Measurements from ENCODE around the gene FBXO47.
"Not testable (repeated sequence)": the region's sequence is repeated elsewhere in the genome, so short reads cannot be mapped to it uniquely, and the experiment has no call there.

FBXO47 gene

GRCh38 chr17:38926293-38927070, 40.7 kb downstream of the FBXO47 start:
- H3K4me3 ChIP-seq: no peak overlapping the region
- peak overlapping the region in 3 of 21 experiments; percentile 10 to 60 (median 53) for H3K27ac ChIP-seq

- Histone ChIP-seq H3K4me3 (no peak within 1 kb of the TSS), H3K27ac (peak within 1 kb of the TSS in 4 of 21 experiments; percentile 10 to 60 (median 37))
These were observed 41.8 kb downstream of the FBXO47 start, which contains the start of gene LASP1NB for GRCh38 chr17:38925263-38925995. LASP1NB (plus strand) TSS chr17:38925614.

GRCh38 chr17:38922538-38923297, 44.5 kb downstream of the FBXO47 start:
- H3K27ac ChIP-seq: peak overlapping the region in 5 of 21 experiments; percentile 2 to 60 (median 31)
- no peak overlapping the region for H3K4me3 ChIP-seq

- Histone ChIP-seq H3K27ac (peak overlapping the region in 4 of 21 experiments; percentile 28 to 60 (median 38)), H3K4me3 (no peak overlapping the region)
These were observed 45.3 kb downstream of the FBXO47 start for GRCh38 chr17:38921756-38922411.

GRCh38 chr17:38920374-38921291, 46.6 kb downstream of the FBXO47 start:
- Histone ChIP-seq H3K27ac (peak overlapping the region in 4 of 21 experiments; percentile 8 to 44 (median 14)), H3K4me3 (no peak overlapping the region)

GRCh38 chr17:38919316-38920078, 47.7 kb downstream of the FBXO47 start:
- H3K27ac ChIP-seq: peak overlapping the region in 2 of 21 experiments; percentile 7 to 44
- H3K4me3 ChIP-seq: no peak overlapping the region

- Histone ChIP-seq H3K27ac (no peak overlapping the region), H3K4me3 (no peak overlapping the region)
These were observed 48.3 kb downstream of the FBXO47 start for GRCh38 chr17:38918916-38919315.

GRCh38 chr17:38918129-38918913, 48.9 kb downstream of the FBXO47 start:
- Histone ChIP-seq H3K27ac (no peak overlapping the region), H3K4me3 (no peak overlapping the region)

GRCh38 chr17:38917259-38917658, 49.9 kb downstream of the FBXO47 start:
- Histone ChIP-seq H3K4me3 (no peak overlapping the region), H3K27ac (no peak overlapping the region)

GRCh38 chr17:38916771-38917170, 50.4 kb downstream of the FBXO47 start:
- H3K27ac ChIP-seq: no peak overlapping the region
- H3K4me3 ChIP-seq: no peak overlapping the region

GRCh38 chr17:38915639-38915995, 51.6 kb downstream of the FBXO47 start:
- Histone ChIP-seq H3K4me3 (no peak overlapping the region), H3K27ac (no peak overlapping the region)

- Histone ChIP-seq H3K27ac (no peak overlapping the region), H3K4me3 (no peak overlapping the region)
These were observed 52.2 kb downstream of the FBXO47 start for GRCh38 chr17:38914741-38915638.

- peak overlapping the region in 4 of 21 experiments; percentile 8 to 38 (median 30) for H3K27ac ChIP-seq
- H3K4me3 ChIP-seq: no peak overlapping the region
These were observed 54.9 kb downstream of the FBXO47 start for GRCh38 chr17:38912221-38912813.

GRCh38 chr17:38911731-38912081, 55.5 kb downstream of the FBXO47 start:
- H3K27ac ChIP-seq: peak overlapping the region in 2 of 21 experiments; percentile 30 to 38
- H3K4me3 ChIP-seq: not testable (repeated sequence)

GRCh38 chr17:38911081-38911730, 56.0 kb downstream of the FBXO47 start:
- H3K27ac ChIP-seq: peak overlapping the region in 1 of 21 experiments; percentile 38
- no peak overlapping the region for H3K4me3 ChIP-seq

Measured in skin epidermis (tissue), 12 donors.